ENCODE data around the gene SAFB. TPM values are rescaled to one million over a fixed set of nuclear protein-coding genes. Genes with fewer than 3 reads are reported as not detected.
A peak's percentile ranks its signal among the peaks of the same experiment; 100 is the strongest.
"Not testable (repeated sequence)": the region's sequence is repeated elsewhere in the genome, so short reads cannot be mapped to it uniquely, and the experiment has no call there.

Gene SAFB
- total RNA-seq, 1 donor from 2014 or later = 91.5 TPM

GRCh38 chr19:5684694-5685430, 62.0 kb downstream of the SAFB start:
- no peak for DNase-seq

- DNase-seq = no peak
Measured at GRCh38 chr19:5686326-5686646, 63.4 kb downstream of the SAFB start.

- peak; percentile 97 for DNase-seq
Measured at GRCh38 chr19:5686647-5687359, 63.9 kb downstream of the SAFB start.

- DNase-seq = no peak
Measured at GRCh38 chr19:5687360-5688198, 64.7 kb downstream of the SAFB start.

- DNase-seq = not testable (repeated sequence)
Measured at GRCh38 chr19:5688262-5688881, 65.5 kb downstream of the SAFB start.

- peak; percentile 99 for DNase-seq
Measured at GRCh38 chr19:5690125-5690954, 67.5 kb downstream of the SAFB start, which contains the start of gene RPL36. Gene RPL36 (plus strand): TSS chr19:5690295. CDS start chr19:5690508, 213 bp downstream.

- DNase-seq = peak; percentile 85
Measured at GRCh38 chr19:5690955-5691821, 68.3 kb downstream of the SAFB start.

GRCh38 chr19:5691822-5692722, 69.2 kb downstream of the SAFB start:
- no peak for DNase-seq

- DNase-seq = no peak
Measured at GRCh38 chr19:5692723-5693194, 69.9 kb downstream of the SAFB start.

GRCh38 chr19:5693195-5694166, 70.6 kb downstream of the SAFB start:
- peak; percentile 81 for DNase-seq

- no peak for DNase-seq
Measured at GRCh38 chr19:5694167-5694955, 71.5 kb downstream of the SAFB start.

- no peak for DNase-seq
Measured at GRCh38 chr19:5694956-5695648, 72.2 kb downstream of the SAFB start.

- peak; percentile 47 for DNase-seq
Measured at GRCh38 chr19:5695649-5696195, 72.8 kb downstream of the SAFB start.

GRCh38 chr19:5696196-5697021, 73.5 kb downstream of the SAFB start:
- no peak for DNase-seq

Data from tongue (tissue), 2 donors.